Panc1 (cell line): Measurements from ENCODE around the gene CDKN2B-AS1. TPM values are rescaled to one million over a fixed set of nuclear protein-coding genes. Genes with fewer than 3 reads are reported as not detected.

Experiments
- ATAC-seq: fragments of 200-7000 bp; cut with Tn5 transposase; 2 replicates; pipeline ENCODE4 v1.9.1; 2020; ENCODE audit warnings: mild to moderate bottlenecking, moderate library complexity
- BruUV-seq: library from RNA; stranded (reverse); fragments of 400-500 nt; replicated peaks from 2 replicates; lab custom pipeline; 2021; lab: Mats Ljungman, UMichigan
- CTCF ChIA-PET: fragments of 300-600 bp; sonication (Branson Sonifier 250); formaldehyde crosslinking; loops from one replicate; lab custom pipeline; 2022; ENCODE audit warnings: antibody characterized with exemption; lab: Charles Lee
- POLR2A ChIA-PET: fragments of 300-600 bp; sonication (Branson Sonifier 250); formaldehyde crosslinking; loops from one replicate; lab custom pipeline; 2022; ENCODE audit warnings: antibody characterized with exemption; lab: Charles Lee
- DNase-seq: peaks from one replicate; pipeline ENCODE4 v3.0.0-alpha.2; 2010; ENCODE audit warnings: low read depth, low spot score
- H3K27ac ChIP-seq: 2 replicates; pipeline ENCODE4 v1.5.1; 2011; ENCODE audit warnings: mild to moderate bottlenecking, low read length, inconsistent platforms
- H3K27me3 ChIP-seq: fragments of 200-500 bp; sonication (Bioruptor generic); 2 replicates; pipeline ENCODE4 v1.6.0; 2014; ENCODE audit warnings: low read length, inconsistent platforms; ENCODE audit not compliant: control insufficient read depth, insufficient read depth
- H3K36me3 ChIP-seq: fragments of 200-500 bp; sonication (Bioruptor generic); 2 replicates; pipeline ENCODE4 v1.5.1; 2014; ENCODE audit warnings: inconsistent platforms, mild to moderate bottlenecking, low read length, moderate library complexity; ENCODE audit not compliant: control insufficient read depth, insufficient read depth
- H3K4me1 ChIP-seq: 2 replicates; pipeline ENCODE4 v1.5.1; 2011; ENCODE audit warnings: inconsistent platforms, mild to moderate bottlenecking, low read length, moderate library complexity; ENCODE audit not compliant: control insufficient read depth, insufficient read depth
- H3K4me3 ChIP-seq, 2 experiments: 2 replicates each; pipeline ENCODE4 v1.5.1; 2011 to 2012; ENCODE audit warnings: low read depth in 2 of 2, low read length in 2 of 2, mild to moderate bottlenecking in 2 of 2, inconsistent platforms in 1 of 2, moderate library complexity in 1 of 2
- H3K9me3 ChIP-seq: fragments of 200-500 bp; sonication (Bioruptor generic); 2 replicates; pipeline ENCODE4 v1.5.1; 2014; ENCODE audit warnings: low read depth, mild to moderate bottlenecking, inconsistent platforms, low read length, moderate library complexity; ENCODE audit not compliant: control insufficient read depth, insufficient read depth
- CTCF ChIP-seq: fragments of 450-650 bp; IDR thresholded peaks from 2 replicates; pipeline ENCODE4 v1.5.1; 2017; ENCODE audit warnings: mild to moderate bottlenecking
- POLR2AphosphoS5 ChIP-seq: IDR thresholded peaks from 2 replicates; pipeline ENCODE4 v1.6.1; 2012; ENCODE audit warnings: mild to moderate bottlenecking, low read depth, low read length, moderate library complexity
- REST ChIP-seq, 2 experiments: IDR thresholded peaks; 2 replicates each; pipeline ENCODE4 v1.6.1; 2011 to 2012; ENCODE audit warnings: low read depth in 2 of 2, control low read depth in 1 of 2, low read length in 1 of 2, mild to moderate bottlenecking in 1 of 2, moderate library complexity in 1 of 2; ENCODE audit not compliant: insufficient read depth in 1 of 2
- SIN3A ChIP-seq: IDR thresholded peaks from 2 replicates; pipeline ENCODE4 v1.6.1; 2012; ENCODE audit warnings: low read depth, mild to moderate bottlenecking, low read length, moderate library complexity, borderline replicate concordance; ENCODE audit not compliant: insufficient read depth
- TCF7L2 ChIP-seq: IDR thresholded peaks from 2 replicates; pipeline ENCODE4 v1.6.1; 2011; ENCODE audit warnings: mild to moderate bottlenecking, low read depth, low read length, inconsistent platforms
- in situ Hi-C: cut with HindIII; loops from 2 replicates; pipeline ENCODE4 v1.10.0; 2016; ENCODE audit warnings: low sequenced_read_pairs, low pct_unique_long_range_greater_than_20kb
- intact Hi-C: fragments of 100-400 bp; cut with micrococcal nuclease; formaldehyde crosslinking; loops from one replicate; pipeline ENCODE4 v1.10.0; 2022; ENCODE audit not compliant: unreplicated experiment
- total RNA-seq: library from RNA; stranded (reverse); gene quantifications from one replicate; pipeline ENCODE4 v1.2.1, GENCODE V29; 2021; ENCODE audit not compliant: unreplicated experiment

CDKN2B-AS1 gene
- total RNA-seq, 1 experiment from 2014 or later = not detected

- Histone ChIP-seq H3K4me3 (no peak overlapping the region), H3K27ac (no peak overlapping the region), H3K27me3 (no peaks in the 10 kb centered on the region), H3K36me3 (no peaks in the 10 kb centered on the region), H3K9me3 (no peaks in the 10 kb centered on the region), H3K4me1 (no peaks in the 10 kb centered on the region)
- in situ Hi-C loops (no loop called here), intact Hi-C loops (no loop called here)
- ChIA-PET CTCF (no interaction called here), POLR2A (no interaction called here)
- DNase-seq = no peak
- no peak for TF ChIP-seq POLR2AphosphoS5
- TF ChIP-seq TCF7L2 = no peak
- TF ChIP-seq REST (IDR thresholded peaks at IDR 0.05; ENCODE audit: insufficient read depth in 1 of 2, low read depth in 2 of 2, low read length in 1 of 2) = no peak
- no peak for TF ChIP-seq SIN3A
- TF ChIP-seq CTCF = no peak
- no peak for ATAC-seq
- no TSS peak for BruUV-seq
Observed at GRCh38 chr9:22088717-22089061, 94.1 kb downstream of the CDKN2B-AS1 start.

- ATAC-seq (no peak), DNase-seq (no peak)
- Histone ChIP-seq H3K27me3 (no peaks in the 10 kb centered on the region), H3K4me1 (no peaks in the 10 kb centered on the region), H3K9me3 (no peaks in the 10 kb centered on the region), H3K27ac (no peak overlapping the region), H3K4me3 (no peak overlapping the region), H3K36me3 (no peaks in the 10 kb centered on the region)
- TF ChIP-seq REST (IDR thresholded peaks at IDR 0.05; ENCODE audit: insufficient read depth in 1 of 2, low read depth in 2 of 2, low read length in 1 of 2) (no peak), POLR2AphosphoS5 (no peak), TCF7L2 (no peak), CTCF (no peak), SIN3A (no peak)
- BruUV-seq = no TSS peak
- ChIA-PET CTCF (no interaction called here), POLR2A (no interaction called here)
- intact Hi-C loops = no loop called here
- in situ Hi-C loops = no loop called here
Observed at GRCh38 chr9:22097707-22098106, 103.1 kb downstream of the CDKN2B-AS1 start.
